GM19023 (cell line): Measurements from ENCODE around the gene TTC23.
A peak's percentile ranks its signal among the peaks of the same experiment; 100 is the strongest.
"Not testable (repeated sequence)": the region's sequence is repeated elsewhere in the genome, so short reads cannot be mapped to it uniquely, and the experiment has no call there.

Experiments used
- ATAC-seq: cut with Tn5 transposase; IDR thresholded peaks from one replicate; pipeline ENCODE4 v1.9.1; 2021; ENCODE audit warnings: mild to moderate bottlenecking, moderate library complexity; ENCODE audit not compliant: unreplicated experiment

The TTC23 gene

GRCh38 chr15:99201408-99202175, 47.8 kb downstream of the TTC23 start:
- no peak for ATAC-seq

- ATAC-seq = no peak
Observed at GRCh38 chr15:99197856-99198255, 51.5 kb downstream of the TTC23 start.

GRCh38 chr15:99192181-99192580, 57.2 kb downstream of the TTC23 start:
- ATAC-seq = not testable (repeated sequence)

- ATAC-seq = no peak
Observed at GRCh38 chr15:99187936-99188335, 61.4 kb downstream of the TTC23 start.

GRCh38 chr15:99185414-99186130, 63.8 kb downstream of the TTC23 start:
- ATAC-seq = no peak

GRCh38 chr15:99182791-99183190, 66.6 kb downstream of the TTC23 start:
- no peak for ATAC-seq

GRCh38 chr15:99181545-99181971, 67.8 kb downstream of the TTC23 start:
- no peak for ATAC-seq

- no peak for ATAC-seq
Observed at GRCh38 chr15:99180964-99181306, 68.4 kb downstream of the TTC23 start.

GRCh38 chr15:99180086-99180963, 69.1 kb downstream of the TTC23 start:
- ATAC-seq = no peak

GRCh38 chr15:99177679-99178078, 71.7 kb downstream of the TTC23 start:
- ATAC-seq = no peak

- ATAC-seq = no peak
Observed at GRCh38 chr15:99176757-99177156, 72.6 kb downstream of the TTC23 start.

- ATAC-seq = no peak
Observed at GRCh38 chr15:99174567-99175395, 74.6 kb downstream of the TTC23 start.

- no peak for ATAC-seq
Observed at GRCh38 chr15:99172989-99173388, 76.4 kb downstream of the TTC23 start.

GRCh38 chr15:99172171-99172570, 77.2 kb downstream of the TTC23 start:
- no peak for ATAC-seq

GRCh38 chr15:99170476-99171065, 78.8 kb downstream of the TTC23 start:
- ATAC-seq = no peak

GRCh38 chr15:99169769-99170311, 79.5 kb downstream of the TTC23 start:
- no peak for ATAC-seq

- ATAC-seq = no peak
Observed at GRCh38 chr15:99168601-99169580, 80.5 kb downstream of the TTC23 start.

GRCh38 chr15:99167640-99168039, 81.7 kb downstream of the TTC23 start:
- peak; percentile 56 for ATAC-seq

- no peak for ATAC-seq
Observed at GRCh38 chr15:99167201-99167600, 82.2 kb downstream of the TTC23 start.
